C4-2B (cell line): Measurements from ENCODE around the gene SLC2A2.

Experiments used
- ZFX ChIP-seq: fragments of 450-650 bp; IDR thresholded peaks from 2 replicates; pipeline ENCODE4 v1.6.1; 2017
- TF ChIP-seq, protein P1 (sequence below): fragments of 450-650 bp; conservative IDR thresholded peaks from 2 replicates; pipeline ENCODE4 v1.5.1; 2017; ENCODE audit warnings: mild to moderate bottlenecking

DNA sequence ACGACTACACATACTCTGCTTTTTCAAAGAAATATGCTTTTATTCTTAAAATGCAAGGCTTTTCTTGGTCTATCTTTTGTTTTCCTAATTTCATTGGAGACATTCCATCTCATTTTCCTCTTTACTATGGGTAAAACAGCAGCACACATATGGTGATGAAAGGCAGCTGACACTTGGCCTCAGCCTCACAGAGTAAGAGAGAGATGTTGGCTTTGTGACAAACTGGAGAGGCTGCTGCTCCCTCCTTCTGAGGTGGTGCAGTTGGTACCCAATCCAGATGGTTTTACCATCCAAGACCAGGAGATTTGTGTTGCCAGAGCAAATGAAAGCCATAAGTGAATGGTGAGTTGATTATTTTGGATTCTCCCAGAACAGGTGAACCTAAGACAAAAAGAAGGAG lies 13.2 kb upstream of the SLC2A2 start:
- TF ChIP-seq, protein P1, sequence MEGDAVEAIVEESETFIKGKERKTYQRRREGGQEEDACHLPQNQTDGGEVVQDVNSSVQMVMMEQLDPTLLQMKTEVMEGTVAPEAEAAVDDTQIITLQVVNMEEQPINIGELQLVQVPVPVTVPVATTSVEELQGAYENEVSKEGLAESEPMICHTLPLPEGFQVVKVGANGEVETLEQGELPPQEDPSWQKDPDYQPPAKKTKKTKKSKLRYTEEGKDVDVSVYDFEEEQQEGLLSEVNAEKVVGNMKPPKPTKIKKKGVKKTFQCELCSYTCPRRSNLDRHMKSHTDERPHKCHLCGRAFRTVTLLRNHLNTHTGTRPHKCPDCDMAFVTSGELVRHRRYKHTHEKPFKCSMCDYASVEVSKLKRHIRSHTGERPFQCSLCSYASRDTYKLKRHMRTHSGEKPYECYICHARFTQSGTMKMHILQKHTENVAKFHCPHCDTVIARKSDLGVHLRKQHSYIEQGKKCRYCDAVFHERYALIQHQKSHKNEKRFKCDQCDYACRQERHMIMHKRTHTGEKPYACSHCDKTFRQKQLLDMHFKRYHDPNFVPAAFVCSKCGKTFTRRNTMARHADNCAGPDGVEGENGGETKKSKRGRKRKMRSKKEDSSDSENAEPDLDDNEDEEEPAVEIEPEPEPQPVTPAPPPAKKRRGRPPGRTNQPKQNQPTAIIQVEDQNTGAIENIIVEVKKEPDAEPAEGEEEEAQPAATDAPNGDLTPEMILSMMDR, result no peak
- TF ChIP-seq ZFX, result no peak
